Cardiac muscle cell (in vitro differentiated cells and primary cell): ENCODE data around the gene BCL11A. TPM values are rescaled to one million over a fixed set of nuclear protein-coding genes. Genes with fewer than 3 reads are reported as not detected.

Experiments used
- DNase-seq, 2 donors: peaks; one replicate each; pipeline versions ENCODE4 v3.0.0 to v3.0.0-alpha.2; 2010 to 2017; ENCODE audit warnings: low read depth in 1 of 2, low spot score in 1 of 2
- H3K27ac ChIP-seq: fragments of 200-600 bp; sonication (generic); 2 replicates; pipeline ENCODE4 v1.5.1; 2016
- H3K27me3 ChIP-seq: fragments of 200-600 bp; sonication (generic); 2 replicates; pipeline ENCODE4 v1.6.0; 2016; ENCODE audit warnings: control low read depth
- H3K36me3 ChIP-seq: fragments of 200-600 bp; sonication (generic); 2 replicates; pipeline ENCODE4 v1.5.1; 2016; ENCODE audit warnings: control low read depth
- H3K4me1 ChIP-seq: fragments of 200-600 bp; sonication (generic); 2 replicates; pipeline ENCODE4 v1.8.1; 2017; ENCODE audit warnings: low read depth, mild to moderate bottlenecking, mixed run types
- H3K4me3 ChIP-seq: fragments of 200-600 bp; sonication (generic); 2 replicates; pipeline ENCODE4 v1.5.1; 2016; ENCODE audit warnings: mild to moderate bottlenecking
- H3K9me3 ChIP-seq: fragments of 200-600 bp; sonication (generic); 2 replicates; pipeline ENCODE4 v1.5.1; 2017; ENCODE audit warnings: low read depth, mild to moderate bottlenecking, control low read depth
- CTCF ChIP-seq: IDR thresholded peaks from 2 replicates; pipeline ENCODE4 v1.5.1; 2012; ENCODE audit warnings: low read depth, mild to moderate bottlenecking, low read length
- polyA plus RNA-seq: library from polyadenylated mRNA; unstranded; fragments of >200 nt; fragmentation: Nextera tagmentation; extraction: Ambion mirVana; gene quantifications from 2 replicates; pipeline ENCODE4 v1.2.1, GENCODE V29; 2016
- total RNA-seq: library from RNA; depleted of rRNA; stranded (reverse); fragments of >200 nt; gene quantifications from 2 replicates; pipeline ENCODE4 v1.2.3, GENCODE V29; 2016

BCL11A gene
- total and polyA plus RNA-seq, 2 experiments from 2014 or later, result 15.7 to 19.8 TPM

- TF ChIP-seq CTCF, result no peak
- no peaks in the 10 kb centered on the region for H3K27me3 ChIP-seq
- H3K36me3 ChIP-seq, result no peaks in the 10 kb centered on the region
- no peak overlapping the region for H3K27ac ChIP-seq
- DNase-seq, result no peak
- peaks cover 27% of the 10 kb centered on the region for H3K4me1 ChIP-seq
- H3K9me3 ChIP-seq, result no peaks in the 10 kb centered on the region
- H3K4me3 ChIP-seq, result no peak overlapping the region
These were observed 139.7 kb downstream of the BCL11A start for GRCh38 chr2:60413814-60414168.

- Histone ChIP-seq H3K36me3 (no peaks in the 10 kb centered on the region), H3K27ac (no peak overlapping the region), H3K4me1 (peaks cover 27% of the 10 kb centered on the region), H3K4me3 (no peak overlapping the region), H3K9me3 (no peaks in the 10 kb centered on the region), H3K27me3 (no peaks in the 10 kb centered on the region)
- DNase-seq, result no peak
- no peak for TF ChIP-seq CTCF
These were observed 140.2 kb downstream of the BCL11A start for GRCh38 chr2:60413069-60413813.

- H3K9me3 ChIP-seq, result no peaks in the 10 kb centered on the region
- H3K27ac ChIP-seq, result no peak overlapping the region
- H3K36me3 ChIP-seq, result no peaks in the 10 kb centered on the region
- DNase-seq, result no peak
- H3K4me1 ChIP-seq, result peaks cover 28% of the 10 kb centered on the region
- TF ChIP-seq CTCF, result no peak
- no peak overlapping the region for H3K4me3 ChIP-seq
- H3K27me3 ChIP-seq, result no peaks in the 10 kb centered on the region
These were observed 140.8 kb downstream of the BCL11A start for GRCh38 chr2:60412620-60413019.

GRCh38 chr2:60412027-60412426, 141.4 kb downstream of the BCL11A start:
- Histone ChIP-seq H3K4me1 (peaks cover 34% of the 10 kb centered on the region), H3K27me3 (no peaks in the 10 kb centered on the region), H3K36me3 (no peaks in the 10 kb centered on the region), H3K27ac (no peak overlapping the region), H3K4me3 (no peak overlapping the region), H3K9me3 (no peaks in the 10 kb centered on the region)
- TF ChIP-seq CTCF, result no peak
- no peak for DNase-seq

- peaks cover 39% of the 10 kb centered on the region for H3K4me1 ChIP-seq
- DNase-seq, result peak in 1 of 2 donors; percentile 51
These were observed 142.2 kb downstream of the BCL11A start for GRCh38 chr2:60411295-60411694.

More at GRCh38 chr2:60411295-60411694, 142.2 kb downstream of the BCL11A start:
- Histone ChIP-seq H3K27ac (peak overlapping the region; percentile 54), H3K4me3 (no peak overlapping the region), H3K36me3 (no peaks in the 10 kb centered on the region), H3K9me3 (no peaks in the 10 kb centered on the region), H3K27me3 (no peaks in the 10 kb centered on the region)
- TF ChIP-seq CTCF, result no peak
